NCI-H2107 treated with DMSO at 0.1 percent for 48 hours (cell line): ENCODE measurements around the gene INSL4.

Source experiments
- DNase-seq: peaks from one replicate; lab custom pipeline; 2025; ENCODE audit not compliant: unreplicated experiment; lab: John Stamatoyannopoulos, UW

INSL4 gene

DNA sequence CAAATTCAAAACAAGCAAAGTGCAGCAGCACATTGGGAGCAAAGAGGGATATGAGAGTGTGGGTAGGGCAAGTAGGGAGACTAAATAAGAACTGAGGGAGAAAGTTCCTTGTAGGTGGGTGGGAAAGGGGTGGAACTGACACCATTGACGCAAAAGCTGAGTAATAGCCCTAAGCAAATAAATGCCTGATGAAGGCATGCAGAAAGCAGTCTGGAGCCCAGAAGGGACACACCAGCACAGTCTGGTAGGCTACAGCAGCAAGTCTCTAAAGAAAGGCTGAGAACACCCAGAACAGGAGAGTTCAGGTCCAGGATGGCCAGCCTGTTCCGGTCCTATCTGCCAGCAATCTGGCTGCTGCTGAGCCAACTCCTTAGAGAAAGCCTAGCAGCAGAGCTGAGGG, at the start of gene INSL4:
Gene INSL4 (plus strand): TSS at position 208 of the 400 bp plus-strand sequence. CDS start 105 bp downstream, at position 313.
- no peak for DNase-seq

DNA sequence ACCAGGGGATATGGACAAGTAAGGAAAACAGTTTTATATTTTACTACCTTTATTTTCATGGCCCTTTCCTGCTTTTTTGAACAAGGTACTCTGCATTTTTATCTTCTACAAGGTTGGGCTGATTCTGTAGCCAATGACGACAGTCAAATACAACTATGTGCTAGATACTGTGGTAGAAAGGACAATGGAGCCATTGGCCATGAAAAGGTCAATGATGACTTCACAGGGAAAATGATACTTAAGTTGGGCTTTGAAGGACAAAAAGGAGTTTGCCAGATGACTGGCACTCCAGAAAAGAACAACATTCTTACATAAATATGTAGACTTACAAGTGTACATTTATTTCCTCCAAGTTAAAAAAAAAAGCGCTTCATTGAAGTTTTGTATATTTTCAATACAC, 46.4 kb upstream of the INSL4 start:
- no peak for DNase-seq

DNA sequence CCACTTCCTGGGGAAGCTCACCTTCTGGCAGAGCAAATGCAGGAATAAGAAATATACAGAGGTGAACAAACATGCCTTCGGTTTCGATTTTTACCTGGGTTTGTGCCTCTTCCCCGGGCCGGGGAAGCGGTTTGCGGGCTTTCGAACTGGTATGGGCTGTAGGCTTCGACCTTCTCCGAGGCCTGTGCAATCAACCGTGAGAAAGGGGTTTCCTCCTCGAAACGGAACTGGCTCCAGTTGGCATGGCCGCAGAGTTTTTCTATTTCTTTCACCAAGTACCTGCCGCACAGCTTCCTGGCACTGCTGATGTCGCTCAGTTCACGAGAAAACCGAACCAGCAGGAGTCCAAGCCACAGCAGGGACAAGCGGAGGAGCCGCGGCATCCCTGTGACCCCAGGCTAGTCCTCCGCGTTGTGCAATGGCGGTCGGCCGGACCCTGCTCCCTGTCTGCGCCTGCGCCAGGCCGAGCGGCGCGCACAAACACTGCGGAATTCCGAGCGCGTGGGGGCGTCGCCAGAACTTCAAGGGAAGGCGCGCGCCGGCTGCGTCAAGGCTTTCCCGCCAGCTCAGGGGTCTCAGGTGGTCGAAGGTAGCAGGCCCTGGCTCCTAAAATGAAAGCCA, 45.9 kb upstream of the INSL4 start, which contains the start of gene INSL6:
Gene INSL6 (minus strand): TSS at position 420 of the 621 bp plus-strand sequence. CDS start 37 bp downstream, at position 383.
- no peak for DNase-seq

DNA sequence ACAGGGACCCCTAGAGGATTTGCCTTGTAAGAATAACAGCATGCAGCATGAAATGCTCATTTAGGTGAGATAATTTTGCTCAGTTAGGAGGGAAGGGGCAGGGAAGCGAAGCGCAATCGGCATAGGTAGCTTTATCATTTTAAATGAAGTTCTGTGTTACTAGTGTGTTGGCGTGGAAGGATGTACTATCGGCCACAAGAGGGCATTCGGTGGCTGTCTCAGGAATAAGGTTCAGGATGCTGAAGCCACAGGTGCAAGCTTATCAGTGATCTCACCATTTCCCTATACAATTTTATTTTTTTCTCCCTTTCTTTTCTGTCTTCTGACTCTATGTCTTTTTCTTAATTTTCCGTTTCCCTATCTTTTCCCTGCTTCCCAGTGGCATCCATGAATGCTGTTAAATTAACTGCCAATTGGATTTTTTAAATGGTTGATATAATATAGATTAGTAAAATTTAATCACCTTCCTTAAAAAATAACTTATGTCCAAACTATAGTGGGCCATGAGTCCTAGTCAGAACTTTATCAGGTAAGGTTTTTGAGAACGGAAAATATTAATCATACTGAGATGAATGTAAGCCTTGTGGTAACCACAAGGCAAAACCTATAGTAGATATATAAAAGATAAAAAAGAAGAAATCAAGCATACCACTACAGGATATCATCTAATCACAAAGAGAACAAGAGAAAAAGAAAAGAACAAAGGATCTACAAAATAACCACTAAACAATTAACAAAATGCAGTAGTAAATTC, 44.6 kb upstream of the INSL4 start:
- peak; percentile 57 for DNase-seq

DNA sequence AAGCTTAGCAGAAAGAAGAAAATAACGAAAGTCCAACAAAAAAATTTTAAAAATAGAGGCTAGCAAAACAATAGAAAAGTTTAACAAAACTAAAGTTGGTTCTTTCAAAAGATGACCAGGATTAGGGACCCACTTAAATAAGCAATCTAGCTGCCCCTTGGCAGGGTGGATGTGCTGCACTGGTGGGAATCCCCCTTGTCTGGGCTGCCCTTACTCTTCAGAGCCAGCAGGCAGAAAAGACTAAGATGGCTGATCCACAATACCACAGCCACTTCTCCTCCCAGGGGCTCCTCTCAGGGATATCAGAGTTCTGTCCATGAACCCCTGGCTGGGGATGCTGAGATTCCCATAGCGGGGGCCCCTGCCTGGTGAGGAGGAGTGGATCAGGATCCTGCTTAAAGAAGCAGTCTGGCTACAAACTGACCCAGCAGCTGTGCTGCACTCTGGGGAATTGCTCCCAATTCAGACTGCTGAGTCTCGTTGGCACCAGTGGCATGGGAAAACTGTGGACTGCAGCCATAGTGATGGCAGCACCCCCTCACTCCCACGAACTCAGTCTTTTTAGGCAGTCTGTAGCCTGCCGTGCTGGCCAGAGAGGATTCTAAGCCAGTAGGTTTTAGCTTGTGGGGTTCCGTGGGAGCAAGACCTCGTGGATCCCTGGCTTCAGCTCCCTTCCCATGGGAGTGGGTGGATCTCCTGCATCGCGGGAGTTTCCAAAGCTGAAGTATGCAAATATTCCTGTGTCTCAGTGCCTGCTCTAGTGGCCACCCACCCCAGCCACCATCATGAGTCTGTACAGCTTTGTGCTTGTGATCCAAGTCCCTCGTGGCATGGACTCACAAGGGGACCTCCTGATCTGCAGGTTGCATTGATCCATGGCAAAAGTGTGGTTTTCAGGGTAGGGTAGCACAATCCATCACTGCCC, 42.9 kb upstream of the INSL4 start:
- no peak for DNase-seq

DNA sequence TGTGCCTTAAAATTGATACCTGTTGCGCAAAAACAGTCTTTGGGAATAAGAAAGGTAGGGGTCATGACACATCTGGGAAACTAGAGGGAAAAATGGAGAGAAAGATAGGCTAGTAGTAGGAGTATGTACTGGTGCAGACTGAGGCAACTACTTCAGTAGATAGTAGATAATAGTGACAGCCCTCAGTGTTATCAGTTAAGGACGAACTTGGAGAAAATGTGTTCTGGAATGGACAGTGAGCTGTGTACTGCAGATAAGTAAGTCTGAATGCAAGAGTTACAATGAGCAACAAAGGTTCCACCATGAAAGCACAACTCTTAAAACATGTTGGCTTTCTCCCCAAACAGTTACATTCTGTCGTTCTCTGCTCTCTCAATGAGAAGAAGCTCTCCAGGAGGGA, 39.2 kb upstream of the INSL4 start:
- no peak for DNase-seq

DNA sequence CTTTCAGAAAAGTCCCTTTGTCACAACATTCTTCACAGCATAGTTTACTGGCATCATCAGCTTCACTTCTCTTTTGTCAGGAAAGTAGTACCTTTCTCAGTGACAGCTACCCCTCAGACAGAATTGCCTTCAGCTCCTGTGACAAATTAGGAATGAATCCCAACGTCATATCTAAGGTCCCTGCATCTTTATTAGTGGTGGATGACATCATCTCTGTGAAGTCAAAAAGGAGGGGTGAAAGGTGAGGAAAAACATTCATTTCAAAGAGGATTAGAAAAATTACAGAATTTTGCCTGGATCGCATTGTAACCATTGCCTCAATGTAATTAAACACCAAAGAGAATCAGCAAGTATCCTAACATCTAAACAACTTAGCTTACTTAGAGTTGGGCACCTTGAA, 37.9 kb upstream of the INSL4 start:
- no peak for DNase-seq

DNA sequence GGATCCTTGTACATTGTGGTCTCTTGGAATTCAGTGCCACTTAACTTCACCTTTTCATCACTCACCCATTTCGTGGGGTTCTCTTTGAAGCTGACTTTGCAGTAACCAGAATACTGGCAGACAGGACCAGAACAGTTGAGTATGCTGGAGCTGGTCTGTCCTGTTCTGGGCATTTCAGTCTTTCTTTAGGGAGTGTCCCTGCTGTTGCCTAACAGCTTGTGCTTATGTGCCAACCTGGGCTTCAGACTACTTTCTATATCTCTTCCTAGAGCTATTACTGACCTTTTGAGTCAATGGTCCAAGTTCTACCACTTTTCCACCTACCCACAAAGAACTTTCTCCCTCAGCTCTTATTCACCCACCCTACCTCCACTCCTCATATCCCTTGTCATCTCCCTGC, 35.8 kb upstream of the INSL4 start:
- DNase-seq, result no peak

DNA sequence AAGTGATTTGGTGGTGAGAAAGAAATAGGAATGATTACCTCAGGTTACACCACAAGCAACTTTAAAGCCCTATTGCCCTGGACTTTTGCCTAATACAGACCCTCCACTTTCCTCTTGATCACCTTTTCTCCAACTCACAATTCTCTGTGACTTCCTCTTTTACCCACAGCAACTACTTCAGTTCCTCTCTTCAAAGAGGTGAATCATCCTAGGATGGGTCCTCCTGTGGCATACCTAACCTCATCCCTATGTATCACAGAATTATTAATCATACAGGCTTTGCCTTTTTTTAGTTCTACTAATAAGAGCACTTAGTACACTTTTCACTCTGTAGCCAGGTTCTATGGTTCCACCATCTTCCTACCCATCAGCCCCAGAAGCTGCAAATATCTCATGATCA, 26.1 kb upstream of the INSL4 start:
- DNase-seq, result no peak

DNA sequence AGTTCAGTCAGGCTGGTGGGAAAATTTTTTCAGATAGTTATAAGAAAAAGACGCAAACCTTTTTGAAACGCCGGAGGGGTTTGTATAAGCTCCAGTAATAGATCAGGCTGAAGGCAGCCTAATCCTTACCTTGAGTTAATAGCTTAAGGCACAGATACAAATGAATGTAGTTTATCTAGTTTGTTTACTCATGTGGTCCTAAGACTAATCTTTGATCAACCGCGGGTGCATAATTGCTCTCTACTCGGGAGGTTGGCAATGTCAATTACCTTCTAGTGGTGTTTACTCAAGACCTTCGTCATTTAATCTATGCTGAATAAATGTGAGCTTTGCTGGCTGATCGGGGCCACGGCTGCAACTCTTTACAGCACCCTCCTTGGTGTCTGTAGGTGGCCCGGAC, 665 bp upstream of the INSL4 start:
- DNase-seq, result no peak

DNA sequence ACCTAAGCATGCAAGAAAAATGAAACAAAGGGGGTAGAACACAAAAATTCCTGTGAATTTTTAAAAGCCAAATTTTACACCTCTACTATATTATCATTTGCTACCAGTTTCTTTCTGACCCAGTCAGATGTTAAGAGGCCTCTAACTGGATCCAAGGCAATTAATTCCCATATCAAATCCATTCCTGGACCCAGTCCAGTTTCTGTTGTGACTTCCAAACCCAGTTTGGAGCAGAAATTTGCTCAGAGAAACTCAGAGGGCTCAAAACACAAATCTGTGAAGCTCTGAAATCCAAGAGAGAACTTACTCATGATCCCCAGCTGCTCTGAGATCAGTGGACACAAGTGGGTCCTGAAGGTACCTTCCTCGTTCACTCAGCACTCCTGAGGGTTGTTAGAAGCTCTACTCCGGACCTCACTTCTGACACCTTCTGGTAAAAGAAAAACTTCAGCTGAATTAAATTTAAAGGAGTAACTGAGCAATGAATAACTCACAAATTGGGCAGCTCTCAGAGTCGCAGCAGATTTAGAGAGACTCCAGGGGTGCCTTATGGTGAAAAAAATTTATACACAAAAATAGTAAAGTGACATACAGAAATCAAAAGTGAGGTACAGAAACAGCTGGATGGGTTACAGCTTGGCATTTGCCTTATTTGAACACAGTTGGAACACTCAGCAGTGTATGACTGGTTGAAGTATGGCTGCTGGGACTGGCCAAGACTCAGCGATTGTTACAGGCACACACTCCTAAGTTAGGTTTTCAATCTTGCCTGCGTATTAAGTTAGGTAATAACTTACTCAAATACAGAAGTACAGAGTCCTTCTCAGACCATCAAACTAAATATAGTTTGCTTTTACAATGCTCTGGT, 32.4 kb downstream of the INSL4 start:
- no peak for DNase-seq

DNA sequence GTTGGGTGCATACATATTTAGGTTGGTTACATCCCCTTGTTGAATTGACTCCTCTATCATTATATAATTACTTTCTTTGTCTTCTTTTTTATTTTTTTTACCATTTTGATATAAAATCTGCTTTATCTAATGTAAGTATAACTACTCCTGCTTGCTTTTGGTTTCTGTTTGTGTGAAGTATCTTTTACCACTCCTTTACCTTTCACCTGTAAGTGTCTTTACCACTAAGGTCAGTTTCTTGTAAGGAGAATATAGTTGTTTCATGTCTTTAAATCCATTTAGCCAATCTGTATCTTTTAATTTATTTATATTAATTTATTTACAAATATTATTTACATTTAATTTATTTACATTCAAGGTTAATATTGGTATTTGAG, 33.0 kb downstream of the INSL4 start:
- DNase-seq, result no peak

DNA sequence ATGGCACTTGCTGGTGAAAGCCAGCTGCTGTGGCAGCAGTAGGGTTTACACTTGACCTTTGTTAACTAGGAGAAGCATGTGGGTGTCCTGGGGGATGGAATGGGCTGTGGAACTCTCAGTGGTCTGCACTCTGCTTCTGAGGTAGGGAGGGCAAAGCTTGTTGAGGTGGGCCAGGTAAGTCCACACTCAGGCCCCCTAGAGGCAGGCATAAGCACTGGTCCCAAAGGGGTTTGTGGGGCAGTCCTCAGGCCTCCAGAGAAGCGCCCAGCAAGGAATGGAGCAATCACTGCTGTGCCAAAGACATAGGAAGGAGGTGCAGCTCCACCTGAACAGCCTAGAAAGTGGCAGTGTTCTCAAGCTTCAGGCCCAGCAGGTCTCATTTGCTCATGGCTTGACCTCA, 34.7 kb downstream of the INSL4 start:
- no peak for DNase-seq

DNA sequence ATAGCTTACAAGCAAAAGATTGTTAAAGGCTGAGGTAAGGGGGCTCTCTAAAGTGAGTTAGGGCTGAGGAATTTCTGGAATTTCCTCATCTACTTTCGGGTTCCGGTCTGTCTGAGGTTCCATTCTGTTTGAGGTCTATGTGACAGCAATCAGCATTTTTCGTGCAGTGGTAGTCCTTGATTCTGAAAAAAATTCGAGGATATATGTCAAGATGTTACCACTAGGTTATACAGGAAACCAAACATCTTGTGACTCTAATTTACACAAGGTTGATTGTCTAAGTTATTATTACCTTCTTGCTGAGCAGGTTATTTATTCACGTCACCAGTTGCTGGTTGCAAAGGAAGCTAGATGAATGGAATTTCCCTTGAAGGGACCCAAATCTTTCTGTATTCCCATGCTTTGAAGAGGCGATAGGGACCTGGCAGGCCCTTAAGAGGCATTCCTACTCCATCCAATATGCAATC, 38.1 kb downstream of the INSL4 start:
- DNase-seq, result no peak

DNA sequence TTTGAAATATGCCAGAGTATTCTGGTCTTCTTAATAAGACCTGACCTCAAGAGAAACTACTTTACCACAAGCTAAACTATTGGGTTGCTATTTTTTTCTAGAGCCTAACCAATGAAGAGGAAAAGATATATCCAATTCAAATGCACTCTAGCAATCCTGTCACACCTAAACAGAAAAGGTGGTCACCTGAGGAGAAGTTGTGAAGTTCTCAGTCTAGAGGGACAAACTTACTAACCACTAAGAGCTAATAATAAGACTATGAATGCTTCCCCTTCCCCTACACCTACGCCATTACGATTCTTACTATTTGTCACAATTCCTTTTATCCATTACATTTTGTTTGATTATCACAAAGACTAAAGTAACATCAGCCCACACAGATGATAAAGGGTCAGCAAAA, 43.6 kb downstream of the INSL4 start:
- DNase-seq, result no peak

DNA sequence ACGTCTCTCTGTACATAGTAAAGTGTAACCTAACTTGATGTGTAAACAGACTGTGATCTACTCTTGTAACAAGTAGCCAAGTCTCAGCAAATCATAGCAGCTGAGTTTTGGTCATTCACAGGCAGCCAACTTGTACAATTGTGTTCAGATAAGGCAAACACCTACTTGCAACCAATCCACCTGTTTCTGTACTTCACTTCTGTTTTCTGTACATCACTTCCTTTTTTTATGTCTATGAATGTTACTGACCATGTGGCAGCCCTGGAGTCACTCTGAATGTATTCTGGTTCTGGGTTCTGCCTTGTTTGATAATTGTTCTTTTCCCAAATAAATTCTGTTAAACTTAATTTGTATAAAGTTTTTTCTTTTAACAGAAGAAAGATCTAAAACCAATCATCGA, 47.3 kb downstream of the INSL4 start:
- no peak for DNase-seq
